Loucy (cell line): ENCODE results near the gene PTPRN2.

Experiments used
- H2AFZ ChIP-seq: fragments of 200-600 bp; sonication (generic); 2 replicates; pipeline ENCODE4 v1.6.0; 2016; ENCODE audit warnings: antibody characterized with exemption, mild to moderate bottlenecking, low read length, moderate library complexity
- H3F3A ChIP-seq: fragments of 200-600 bp; 2 replicates; pipeline ENCODE4 v1.6.0; 2016; ENCODE audit warnings: antibody characterized with exemption, low read depth, mild to moderate bottlenecking
- H3K27me3 ChIP-seq: fragments of 200-600 bp; sonication (generic); 2 replicates; pipeline ENCODE4 v1.6.1; 2014; ENCODE audit warnings: low read length, mild to moderate bottlenecking; ENCODE audit not compliant: insufficient read depth, poor library complexity, severe bottlenecking
- H3K36me3 ChIP-seq: fragments of 200-600 bp; sonication (generic); 2 replicates; pipeline ENCODE4 v1.6.1; 2016; ENCODE audit warnings: low read length; ENCODE audit not compliant: insufficient read depth
- H3K4me1 ChIP-seq: fragments of 200-600 bp; sonication (generic); 2 replicates; pipeline ENCODE4 v1.5.1; 2014; ENCODE audit warnings: low read length, mild to moderate bottlenecking; ENCODE audit not compliant: insufficient read depth, poor library complexity, severe bottlenecking
- H3K4me2 ChIP-seq: fragments of 200-600 bp; sonication (generic); 2 replicates; pipeline ENCODE4 v1.6.0; 2014; ENCODE audit warnings: antibody characterized with exemption, low read length, low read depth, mild to moderate bottlenecking; ENCODE audit not compliant: poor library complexity, severe bottlenecking
- H3K4me3 ChIP-seq: fragments of 200-600 bp; sonication (generic); 2 replicates; pipeline ENCODE4 v1.5.1; 2014; ENCODE audit warnings: low read length, mild to moderate bottlenecking, mixed read lengths; ENCODE audit not compliant: poor library complexity, severe bottlenecking
- H3K79me2 ChIP-seq: fragments of 200-600 bp; sonication (generic); 2 replicates; pipeline ENCODE4 v1.6.1; 2014; ENCODE audit warnings: low read length; ENCODE audit not compliant: insufficient read depth
- H3K9ac ChIP-seq: fragments of 200-600 bp; sonication (generic); 2 replicates; pipeline ENCODE4 v1.6.0; 2014; ENCODE audit warnings: mild to moderate bottlenecking, low read depth, low read length, moderate library complexity; ENCODE audit not compliant: poor library complexity, severe bottlenecking
- H3K9me2 ChIP-seq: fragments of 200-600 bp; sonication (generic); replicated peaks from 2 replicates; pipeline ENCODE4 v1.6.1; 2016; ENCODE audit warnings: low read depth, low read length, mixed read lengths
- H3K9me3 ChIP-seq: fragments of 200-600 bp; sonication (generic); 2 replicates; pipeline ENCODE4 v1.6.1; 2014; ENCODE audit warnings: mild to moderate bottlenecking, antibody characterized with exemption, low read length, low read depth; ENCODE audit not compliant: insufficient read depth
- H4K20me1 ChIP-seq: fragments of 200-600 bp; sonication (generic); 2 replicates; pipeline ENCODE4 v1.6.0; 2014; ENCODE audit warnings: antibody characterized with exemption, low read length, mild to moderate bottlenecking; ENCODE audit not compliant: insufficient read depth, poor library complexity, severe bottlenecking
- EZH2phosphoT487 ChIP-seq: fragments of 200-600 bp; IDR thresholded peaks from 2 replicates; pipeline ENCODE4 v1.6.1; 2018; ENCODE audit warnings: antibody characterized with exemption, mild to moderate bottlenecking, moderate library complexity, borderline replicate concordance
- TF ChIP-seq, protein P1 (sequence below): fragments of 200-600 bp; sonication (generic); conservative IDR thresholded peaks from 2 replicates; pipeline ENCODE4 v1.5.1; 2014; ENCODE audit warnings: mild to moderate bottlenecking, antibody characterized with exemption, low read length

The PTPRN2 gene

DNA sequence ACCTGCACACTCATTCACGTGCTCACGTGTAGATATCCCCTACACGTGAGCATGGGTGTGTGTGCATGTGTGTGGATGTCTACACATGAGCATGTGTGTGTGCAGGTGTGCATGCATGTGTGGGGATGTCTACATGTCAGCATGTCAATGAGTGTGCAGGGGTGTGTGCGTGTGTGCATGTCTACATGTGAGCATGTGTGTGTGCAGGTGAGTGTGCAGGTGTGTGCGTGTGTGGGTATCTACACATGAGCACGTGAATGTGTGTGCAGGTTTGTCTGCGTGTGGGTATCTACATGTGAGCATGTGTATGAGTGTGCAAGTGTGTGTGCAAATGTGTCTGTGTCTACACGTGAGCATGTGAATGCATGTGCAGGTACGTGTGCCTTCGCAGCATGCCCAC, 274.8 kb downstream of the PTPRN2 start:
- no peak overlapping the region for H3K4me3 ChIP-seq
- H3K27me3 ChIP-seq, result no peaks in the 10 kb centered on the region
- peaks cover 41% of the 10 kb centered on the region; the same call in 1 of the 2 replicates for H3K9me3 ChIP-seq

DNA sequence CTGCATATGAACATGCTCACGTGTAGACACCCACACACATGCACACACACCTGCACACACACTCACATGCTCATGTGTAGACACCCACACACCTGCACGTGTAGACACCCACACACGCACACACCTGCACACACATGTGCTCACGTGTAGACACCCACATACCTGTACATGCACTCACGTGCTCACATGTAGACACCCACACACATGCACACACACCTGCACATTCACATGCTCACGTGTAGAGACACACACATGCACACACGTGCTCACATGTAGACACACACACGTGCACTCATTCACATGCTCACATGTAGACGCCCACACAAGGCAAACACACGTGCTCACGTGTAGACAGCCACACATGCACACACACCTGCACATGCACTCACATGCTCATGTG, 275.8 kb downstream of the PTPRN2 start:
- Histone ChIP-seq H3K4me1 (no peaks in the 10 kb centered on the region), H3F3A (no peaks in the 10 kb centered on the region), H3K9me2 (no peaks in the 10 kb centered on the region), H3K79me2 (no peaks in the 10 kb centered on the region), H4K20me1 (no peaks in the 10 kb centered on the region), H3K27me3 (no peaks in the 10 kb centered on the region), H2AFZ (no peak overlapping the region), H3K9ac (no peak overlapping the region), H3K4me2 (no peak overlapping the region), H3K4me3 (no peak overlapping the region), H3K9me3 (peaks cover 35% of the 10 kb centered on the region; the same call in 1 of the 2 replicates), H3K36me3 (no peaks in the 10 kb centered on the region)
- TF ChIP-seq, protein P1, sequence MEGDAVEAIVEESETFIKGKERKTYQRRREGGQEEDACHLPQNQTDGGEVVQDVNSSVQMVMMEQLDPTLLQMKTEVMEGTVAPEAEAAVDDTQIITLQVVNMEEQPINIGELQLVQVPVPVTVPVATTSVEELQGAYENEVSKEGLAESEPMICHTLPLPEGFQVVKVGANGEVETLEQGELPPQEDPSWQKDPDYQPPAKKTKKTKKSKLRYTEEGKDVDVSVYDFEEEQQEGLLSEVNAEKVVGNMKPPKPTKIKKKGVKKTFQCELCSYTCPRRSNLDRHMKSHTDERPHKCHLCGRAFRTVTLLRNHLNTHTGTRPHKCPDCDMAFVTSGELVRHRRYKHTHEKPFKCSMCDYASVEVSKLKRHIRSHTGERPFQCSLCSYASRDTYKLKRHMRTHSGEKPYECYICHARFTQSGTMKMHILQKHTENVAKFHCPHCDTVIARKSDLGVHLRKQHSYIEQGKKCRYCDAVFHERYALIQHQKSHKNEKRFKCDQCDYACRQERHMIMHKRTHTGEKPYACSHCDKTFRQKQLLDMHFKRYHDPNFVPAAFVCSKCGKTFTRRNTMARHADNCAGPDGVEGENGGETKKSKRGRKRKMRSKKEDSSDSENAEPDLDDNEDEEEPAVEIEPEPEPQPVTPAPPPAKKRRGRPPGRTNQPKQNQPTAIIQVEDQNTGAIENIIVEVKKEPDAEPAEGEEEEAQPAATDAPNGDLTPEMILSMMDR, result no peak
- TF ChIP-seq EZH2phosphoT487, result no peak

More for the DNA sequence above, 274.8 kb downstream of the PTPRN2 start:
- Histone ChIP-seq H2AFZ (no peak overlapping the region), H3K36me3 (no peaks in the 10 kb centered on the region), H3K9me2 (no peaks in the 10 kb centered on the region), H3F3A (no peaks in the 10 kb centered on the region), H3K79me2 (no peaks in the 10 kb centered on the region), H3K4me2 (no peak overlapping the region), H3K4me1 (no peaks in the 10 kb centered on the region), H3K9ac (no peak overlapping the region), H4K20me1 (no peaks in the 10 kb centered on the region)
- TF ChIP-seq, protein P1, result no peak
- TF ChIP-seq EZH2phosphoT487, result no peak

DNA sequence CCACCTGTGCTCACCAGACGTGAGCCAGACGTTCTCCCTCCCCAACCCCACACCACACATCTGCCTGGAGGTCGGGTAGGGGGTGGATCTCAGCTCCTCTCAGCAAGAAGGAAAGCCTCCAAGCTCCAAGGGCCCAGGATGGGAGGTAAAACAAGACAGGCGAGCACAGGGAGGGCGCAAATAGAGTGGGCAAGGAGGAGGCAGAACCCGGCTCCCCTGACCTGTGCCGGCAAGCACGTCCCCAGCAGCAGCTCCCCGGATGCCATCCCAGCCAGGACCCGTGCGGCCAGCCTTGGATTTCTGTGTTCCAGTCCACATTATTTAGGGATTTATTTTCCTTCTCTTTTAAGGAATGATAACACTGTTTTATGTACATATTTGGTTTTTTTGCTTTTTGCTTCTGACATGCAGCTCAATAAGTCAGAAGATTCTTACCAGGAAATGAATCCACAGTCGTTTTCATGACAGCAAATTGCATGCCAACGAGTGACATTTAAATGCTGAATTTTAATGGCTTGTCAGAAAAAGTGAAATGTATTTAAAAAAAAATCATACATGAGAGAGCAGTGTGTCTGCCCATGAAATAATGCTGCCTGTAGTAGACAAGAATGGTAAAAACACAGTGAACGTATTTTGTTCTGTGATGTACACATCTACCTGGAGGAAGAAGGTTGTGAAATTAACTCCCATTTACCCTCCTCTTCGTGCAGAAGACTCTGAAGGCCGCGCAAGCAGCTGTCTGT, 276.5 kb downstream of the PTPRN2 start:
- H3F3A ChIP-seq, result no peaks in the 10 kb centered on the region
- H3K9me3 ChIP-seq, result peaks cover 35% of the 10 kb centered on the region; the same call in 1 of the 2 replicates
- H3K79me2 ChIP-seq, result no peaks in the 10 kb centered on the region
- H3K4me1 ChIP-seq, result no peaks in the 10 kb centered on the region
- no peak for TF ChIP-seq EZH2phosphoT487
- TF ChIP-seq, protein P1, result no peak
- no peaks in the 10 kb centered on the region for H3K9me2 ChIP-seq
- no peaks in the 10 kb centered on the region for H4K20me1 ChIP-seq
- H3K4me3 ChIP-seq, result no peak overlapping the region
- no peak overlapping the region for H3K4me2 ChIP-seq
- no peak overlapping the region for H2AFZ ChIP-seq
- H3K9ac ChIP-seq, result no peak overlapping the region
- no peaks in the 10 kb centered on the region for H3K36me3 ChIP-seq
- no peaks in the 10 kb centered on the region for H3K27me3 ChIP-seq
